ENCODE data around the gene DNAJC4.

DNAJC4 gene

GRCh38 chr11:64261556-64262080 lies 31.3 kb downstream of the DNAJC4 start:
- DNase-seq, result no peak

GRCh38 chr11:64262271-64263002 lies 32.1 kb downstream of the DNAJC4 start:
- no peak for DNase-seq

GRCh38 chr11:64263021-64263946 lies 32.9 kb downstream of the DNAJC4 start:
- no peak for DNase-seq

GRCh38 chr11:64263947-64264317 lies 33.6 kb downstream of the DNAJC4 start:
- DNase-seq, result no peak

- no peak for DNase-seq
Measured at GRCh38 chr11:64264371-64264852, 34.1 kb downstream of the DNAJC4 start.

GRCh38 chr11:64265176-64266160 lies 35.1 kb downstream of the DNAJC4 start:
- DNase-seq, result no peak

GRCh38 chr11:64266339-64266738 lies 36.0 kb downstream of the DNAJC4 start:
- no peak for DNase-seq

GRCh38 chr11:64267207-64267945 lies 37.0 kb downstream of the DNAJC4 start:
- DNase-seq, result no peak

- no peak for DNase-seq
Measured at GRCh38 chr11:64268025-64268892, 37.9 kb downstream of the DNAJC4 start.

GRCh38 chr11:64268893-64269539 lies 38.7 kb downstream of the DNAJC4 start:
- DNase-seq, result no peak

GRCh38 chr11:64269540-64270220 lies 39.3 kb downstream of the DNAJC4 start:
- peak; percentile 99 to 100 for DNase-seq

- no peak for DNase-seq
Measured at GRCh38 chr11:64275031-64275800, 44.9 kb downstream of the DNAJC4 start.

- no peak for DNase-seq
Measured at GRCh38 chr11:64275841-64276240, 45.5 kb downstream of the DNAJC4 start.

- no peak for DNase-seq
Measured at GRCh38 chr11:64276653-64277431, 46.5 kb downstream of the DNAJC4 start.

GRCh38 chr11:64278576-64279190 lies 48.3 kb downstream of the DNAJC4 start:
- no peak for DNase-seq

- no peak for DNase-seq
Measured at GRCh38 chr11:64281957-64282770, 51.8 kb downstream of the DNAJC4 start.

All from hippocampal formation (tissue), 2 donors.